ENCODE results near the gene EGFL7.

EGFL7 gene

GRCh38 chr9:136672431-136673087, 9.8 kb downstream of the EGFL7 start:
- no peak for DNase-seq (ENCODE audit: low read depth in 2 of 2)

DNA sequence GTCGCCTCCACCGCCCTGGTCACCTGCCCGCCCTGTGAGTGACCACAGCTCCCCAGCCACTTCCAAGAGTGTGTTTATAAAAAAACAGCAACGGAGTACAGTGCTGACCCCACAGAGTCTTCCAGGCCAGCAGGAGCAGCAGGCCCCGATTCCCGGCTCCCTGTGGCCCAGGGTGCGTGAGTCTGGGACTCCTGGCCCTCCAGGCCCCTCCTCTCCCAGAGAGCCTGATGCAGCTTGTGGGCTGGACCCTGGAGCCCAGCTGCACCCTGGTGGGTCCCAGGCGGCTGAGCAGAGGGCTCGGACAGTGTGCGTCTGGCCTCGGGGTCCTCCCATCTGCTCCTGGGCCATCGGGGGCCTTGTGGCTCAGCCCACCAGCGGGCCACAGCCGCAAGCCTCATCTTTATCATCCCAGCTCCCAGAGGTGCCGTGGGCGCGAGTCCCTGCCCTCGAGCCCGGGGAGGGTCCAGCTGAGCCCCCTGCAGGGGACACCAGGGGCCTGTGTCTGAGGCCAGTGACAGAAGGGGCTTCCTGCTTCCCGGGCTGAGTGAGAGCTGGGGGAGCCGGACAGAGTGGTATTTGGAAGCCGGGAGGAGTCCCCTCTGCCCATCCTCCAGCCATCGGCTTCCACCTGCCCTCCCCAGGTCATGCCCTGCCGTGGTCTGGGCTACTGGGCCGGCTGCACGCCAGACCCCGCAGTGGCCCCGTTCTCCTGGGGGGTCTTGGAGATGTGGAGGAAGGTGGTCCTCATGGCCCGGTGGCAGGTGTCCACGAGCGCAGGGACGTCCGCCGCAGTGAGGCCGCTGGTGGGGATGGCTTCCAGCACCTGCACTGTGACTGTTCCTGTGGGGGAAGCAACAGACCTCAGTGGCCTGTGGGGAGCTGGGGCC, 10.6 kb downstream of the EGFL7 start:
- no peak for DNase-seq (ENCODE audit: low read depth in 2 of 2)

- no peak for DNase-seq (ENCODE audit: low read depth in 2 of 2)
Observed at GRCh38 chr9:136673975-136674785, 11.5 kb downstream of the EGFL7 start.

DNA sequence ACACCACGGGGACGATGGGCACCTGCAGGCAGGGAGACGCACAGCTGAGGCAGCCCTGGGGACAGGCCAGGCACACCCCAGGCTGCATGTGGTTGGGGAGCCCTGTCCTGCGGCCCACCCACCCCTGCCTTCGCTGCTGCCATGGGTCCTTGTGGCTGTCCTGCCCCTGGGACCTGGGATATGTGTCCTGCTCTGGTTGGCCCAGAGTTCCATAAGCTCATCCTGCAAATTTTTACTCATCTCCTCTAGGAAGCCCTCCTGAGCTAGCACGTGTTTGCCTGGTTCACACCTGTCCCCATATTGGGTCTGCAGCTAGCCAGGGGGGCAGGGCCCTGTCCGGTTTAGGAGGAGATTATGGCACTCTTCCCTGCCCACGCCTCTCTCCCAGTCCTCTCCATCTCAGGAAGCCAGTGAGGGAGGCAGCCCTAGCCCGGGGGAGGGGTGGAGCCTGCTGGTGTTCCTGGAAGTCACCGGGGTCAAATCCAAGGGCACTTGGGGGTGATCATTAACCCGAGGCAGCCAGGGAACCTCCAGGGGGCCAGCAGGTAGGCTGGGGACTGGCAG, 12.2 kb downstream of the EGFL7 start:
- no peak for DNase-seq (ENCODE audit: low read depth in 2 of 2)

DNA sequence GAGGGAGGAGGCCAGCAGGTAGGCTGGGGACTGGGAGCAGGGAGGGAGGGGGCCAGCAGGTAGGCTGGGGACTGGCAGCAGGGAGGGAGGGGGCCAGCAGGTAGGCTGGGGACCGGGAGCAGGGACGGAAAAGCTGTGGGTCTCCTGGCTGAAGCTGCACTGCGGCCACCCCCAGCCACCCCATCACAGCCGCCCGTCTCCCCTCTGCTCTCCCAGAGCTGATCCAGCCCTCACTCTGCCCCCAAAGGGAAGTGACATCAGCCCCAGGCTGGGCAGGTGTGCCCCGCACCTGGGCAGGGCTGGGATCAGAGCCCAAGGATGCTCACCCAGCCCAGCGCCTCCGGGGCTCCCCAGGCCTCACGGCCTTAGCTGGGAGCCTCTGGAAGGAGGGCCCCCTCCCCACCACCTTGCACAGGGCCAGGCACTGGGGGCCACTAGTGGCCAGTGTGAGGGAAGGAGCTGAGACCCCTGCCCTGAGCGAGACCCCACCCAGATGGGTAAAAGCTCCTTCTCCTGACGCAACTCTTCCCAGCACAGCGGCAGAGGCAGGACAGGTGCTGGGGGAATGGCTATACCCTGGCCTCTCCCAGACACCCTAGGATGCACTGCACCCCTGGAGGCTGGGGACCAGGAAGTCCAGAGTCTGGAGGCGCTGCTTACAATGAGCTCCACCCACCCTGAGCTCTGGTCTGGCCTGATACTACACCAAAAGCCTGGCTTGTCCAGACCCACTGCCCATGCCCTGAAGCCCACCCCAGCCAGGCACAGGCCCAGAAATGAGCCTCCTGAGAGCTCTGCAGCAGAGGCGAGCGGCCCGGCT, 13.0 kb downstream of the EGFL7 start:
- DNase-seq (ENCODE audit: low read depth in 2 of 2) = no peak

- no peak for DNase-seq (ENCODE audit: low read depth in 2 of 2)
Observed at GRCh38 chr9:136676297-136676794, 13.6 kb downstream of the EGFL7 start.

DNA sequence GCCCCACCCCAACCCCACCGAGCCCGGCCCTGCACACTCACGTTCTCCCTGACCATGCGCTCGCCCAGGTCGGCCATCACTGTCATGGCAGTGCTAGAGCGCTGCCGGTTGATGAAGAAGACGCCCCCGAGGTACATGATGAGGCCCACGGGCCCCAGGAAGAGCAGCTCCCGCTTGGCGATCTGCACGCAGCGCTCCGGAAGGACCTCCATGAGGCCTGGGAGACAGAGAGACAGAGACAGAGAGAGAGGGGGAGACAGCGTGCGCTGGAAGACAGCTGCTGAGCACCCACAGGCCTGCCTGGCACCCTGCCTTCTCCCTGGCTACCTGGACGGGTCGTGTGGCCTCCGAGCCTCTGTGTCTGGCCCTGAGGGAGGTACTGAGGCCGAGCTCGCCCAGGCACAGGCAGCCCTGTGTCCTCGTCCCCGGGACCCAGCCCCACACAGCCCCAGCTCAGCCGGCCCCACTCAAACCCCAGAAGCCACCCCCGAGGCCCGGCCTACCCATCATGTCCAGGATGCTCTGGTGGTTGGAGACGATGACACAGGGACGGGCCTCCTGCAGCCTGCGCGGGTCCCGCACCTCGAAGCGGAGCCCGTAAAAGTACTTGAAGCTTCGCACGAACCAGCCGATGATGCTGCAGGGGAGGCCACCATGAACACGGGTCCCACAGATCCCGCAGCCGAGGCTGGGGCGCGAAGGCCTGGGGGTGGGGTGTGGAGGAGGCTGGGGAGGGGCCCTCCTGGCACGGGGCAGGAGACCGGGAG, 14.4 kb downstream of the EGFL7 start:
- no peak for DNase-seq (ENCODE audit: low read depth in 2 of 2)

GRCh38 chr9:136678034-136678433, 15.3 kb downstream of the EGFL7 start:
- DNase-seq (ENCODE audit: low read depth in 2 of 2) = no peak

GRCh38 chr9:136678624-136679023, 15.9 kb downstream of the EGFL7 start:
- no peak for DNase-seq (ENCODE audit: low read depth in 2 of 2)

DNA sequence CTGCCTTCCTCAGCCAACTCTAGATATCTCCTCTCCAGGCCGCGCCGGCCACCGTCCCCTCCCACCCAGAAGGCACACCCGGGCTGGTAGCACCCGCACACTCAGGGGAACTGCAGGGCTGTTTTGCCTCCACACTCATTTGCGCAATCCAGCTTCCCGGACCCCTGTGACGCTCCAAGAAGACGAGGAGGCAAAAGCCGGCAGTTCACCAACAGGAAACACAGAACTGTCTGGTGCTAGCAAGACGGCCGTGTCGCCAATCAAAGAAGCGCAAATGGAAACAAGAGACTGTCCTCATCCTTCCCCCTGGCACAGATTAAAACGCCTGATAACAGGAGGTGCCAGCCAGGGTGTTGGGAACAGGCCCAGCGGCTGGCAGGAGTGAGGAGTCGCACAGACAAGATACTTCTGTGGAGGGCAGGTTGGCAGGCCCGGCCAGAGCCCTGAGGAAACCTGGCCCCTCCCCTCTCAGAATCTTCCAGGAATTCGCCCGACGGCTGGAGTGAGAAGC, 16.8 kb downstream of the EGFL7 start:
- DNase-seq (ENCODE audit: low read depth in 2 of 2) = no peak

GRCh38 chr9:136681029-136681428, 18.3 kb downstream of the EGFL7 start:
- no peak for DNase-seq (ENCODE audit: low read depth in 2 of 2)

DNA sequence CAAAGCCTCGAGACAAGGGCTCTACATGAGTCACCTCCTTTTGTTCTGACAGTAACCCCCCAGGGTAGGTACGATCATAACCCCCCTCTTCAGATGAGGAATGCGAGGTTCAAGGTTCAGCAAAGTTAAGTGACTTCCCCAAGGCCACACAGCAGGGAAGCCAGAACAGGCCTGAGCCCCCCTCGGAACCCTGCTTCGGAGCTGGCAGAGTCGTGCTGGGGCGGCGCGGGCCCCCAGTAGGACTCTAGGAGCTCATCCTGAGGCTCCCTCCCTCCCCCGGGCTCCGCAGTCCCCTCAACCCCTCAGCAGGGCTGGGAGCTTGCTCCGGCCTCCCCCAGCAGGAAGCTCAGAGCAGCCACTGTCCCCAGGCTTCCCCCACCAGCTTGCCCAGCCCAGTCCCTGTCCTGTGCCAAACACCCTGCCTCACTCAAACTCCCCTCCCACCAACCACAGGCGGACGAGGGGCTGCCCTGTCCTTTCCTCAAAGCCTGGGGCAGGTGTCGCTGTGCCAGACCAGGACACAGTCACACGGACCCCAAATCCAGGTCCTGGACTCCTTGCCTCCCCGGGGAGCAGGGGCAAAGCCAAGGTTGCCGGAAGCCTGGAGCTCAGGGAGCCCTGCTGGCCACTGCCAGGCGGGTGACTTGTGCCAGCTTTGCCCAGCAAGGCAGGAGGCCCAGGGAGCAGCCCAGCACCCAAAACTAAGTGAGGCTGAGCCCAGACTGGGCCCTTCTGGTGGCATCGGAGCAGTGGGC, 19.4 kb downstream of the EGFL7 start:
- no peak for DNase-seq (ENCODE audit: low read depth in 2 of 2)

DNA sequence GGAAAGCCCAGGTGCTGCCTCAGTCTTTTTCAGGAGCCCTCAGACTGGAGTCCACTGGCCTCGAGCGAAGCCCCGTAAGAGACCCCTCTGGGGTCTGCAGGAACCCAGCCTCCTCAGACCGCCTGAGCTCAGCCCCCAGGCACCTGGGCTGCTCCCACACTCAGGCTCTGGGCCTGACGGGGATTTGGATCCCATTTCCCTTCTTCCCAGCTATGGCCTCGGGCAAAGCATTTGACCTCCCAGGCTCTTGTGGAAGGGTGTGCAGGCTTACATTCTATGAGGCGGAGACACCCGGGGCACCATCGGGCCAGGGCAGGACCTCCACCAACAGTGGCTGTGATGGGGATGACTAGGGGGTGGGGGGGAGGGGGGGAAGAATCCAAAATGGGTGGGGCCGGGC, 20.0 kb downstream of the EGFL7 start:
- DNase-seq (ENCODE audit: low read depth in 2 of 2) = no peak

GRCh38 chr9:136683173-136683745, 20.5 kb downstream of the EGFL7 start:
- DNase-seq (ENCODE audit: low read depth in 2 of 2) = no peak

GRCh38 chr9:136683755-136684154, 21.0 kb downstream of the EGFL7 start:
- no peak for DNase-seq (ENCODE audit: low read depth in 2 of 2)

GRCh38 chr9:136684339-136684738, 21.6 kb downstream of the EGFL7 start:
- no peak for DNase-seq (ENCODE audit: low read depth in 2 of 2)

DNA sequence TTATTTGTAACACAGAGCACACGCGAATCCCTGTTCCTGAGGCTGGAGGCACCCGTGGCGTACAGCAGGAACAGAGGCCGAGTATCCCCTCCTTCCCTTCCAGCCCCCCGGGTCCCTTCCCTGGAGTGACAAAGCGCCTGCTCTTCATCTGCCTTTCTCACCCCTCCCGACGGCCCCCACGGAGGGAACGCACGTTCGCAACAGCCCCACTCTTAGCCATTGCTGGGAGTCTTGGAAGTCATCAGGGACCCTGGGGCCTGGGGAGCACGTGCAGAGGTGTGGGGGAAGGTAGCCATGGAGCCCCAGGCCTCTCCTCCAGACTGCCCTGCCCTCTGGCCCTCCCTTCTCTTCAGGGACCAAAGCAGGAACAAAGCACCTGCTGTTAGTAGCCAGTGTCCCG, 22.1 kb downstream of the EGFL7 start:
- DNase-seq (ENCODE audit: low read depth in 2 of 2) = no peak

- no peak for DNase-seq (ENCODE audit: low read depth in 2 of 2)
Observed at GRCh38 chr9:136685216-136685615, 22.5 kb downstream of the EGFL7 start.

Data from stimulated activated CD4-positive, alpha-beta T cell treated with anti-CD3 and anti-CD28 coated beads, Interleukin-15, amount 100 ng/mL, for 48 hours (primary cell).